ENCODE results near the gene CDX2. TPM values are rescaled to one million over a fixed set of nuclear protein-coding genes. Genes with fewer than 3 reads are reported as not detected.

The CDX2 gene
- not detected for total RNA-seq

GRCh38 chr13:27969082-27969865 lies at the start of gene CDX2:
TSS of gene CDX2 (minus strand) at chr13:27969315. CDS start at chr13:27969006, 309 bp downstream.

DNA sequence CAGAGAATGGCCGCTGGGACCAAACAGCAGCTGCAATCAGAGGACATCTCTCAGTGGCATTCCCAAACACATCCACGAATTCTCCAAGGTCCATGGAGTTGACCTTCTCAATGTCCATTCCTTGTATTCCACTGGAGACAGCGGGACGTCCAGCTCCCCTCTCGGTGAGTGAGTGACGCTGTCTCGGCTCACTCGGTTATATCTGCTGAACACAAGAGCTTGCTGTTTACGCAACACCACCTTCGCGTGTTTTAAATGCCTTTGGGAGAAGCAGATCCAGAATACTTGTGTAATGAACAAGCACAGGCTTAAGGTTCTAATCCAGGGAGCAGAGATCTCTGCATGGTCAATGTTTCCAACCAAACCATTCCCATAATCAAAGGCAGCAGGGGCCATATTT lies 19.4 kb upstream of the CDX2 start, which contains the start of gene URAD:
Gene URAD (minus strand): TSS at position 174 of the 400 bp plus-strand sequence. CDS start 56 bp downstream, at position 118.

GRCh38 chr13:27919934-27920676 lies 49.0 kb downstream of the CDX2 start, which contains the start of gene PDX1:
TSS of gene PDX1 (plus strand) at chr13:27920000. CDS start at chr13:27920139, 139 bp downstream.

Small RNA genes lying within 50 kb of the gene (small RNA-seq; reads per million reads assigned to genes)
- gene ATP5F1EP2 (0.13 reads per million), gene RN7SL272P (not detected)

Other genes starting within 250 kb of the CDX2 start
- 0.92 TPM for gene GSX1, start 176.8 kb downstream of the CDX2 start, total RNA-seq
- gene PDX1, start 49.3 kb downstream of the CDX2 start, total RNA-seq, result not detected
- gene URAD, start 19.4 kb upstream of the CDX2 start, total RNA-seq, result not detected
- gene FLT3, start 131.3 kb upstream of the CDX2 start, total RNA-seq, result 4.8 TPM
- 39.2 TPM for gene PAN3, start 169.2 kb upstream of the CDX2 start, total RNA-seq